AG20443 (cell line): ENCODE results near the gene SLC30A1.
A peak's percentile ranks its signal among the peaks of the same experiment; 100 is the strongest.
"Not testable (repeated sequence)": the region's sequence is repeated elsewhere in the genome, so short reads cannot be mapped to it uniquely, and the experiment has no call there.

Source experiments
- DNase-seq: peaks from one replicate; pipeline ENCODE4 v3.0.0; 2012; ENCODE audit warnings: low spot score, mixed read lengths

SLC30A1 gene, protein sequence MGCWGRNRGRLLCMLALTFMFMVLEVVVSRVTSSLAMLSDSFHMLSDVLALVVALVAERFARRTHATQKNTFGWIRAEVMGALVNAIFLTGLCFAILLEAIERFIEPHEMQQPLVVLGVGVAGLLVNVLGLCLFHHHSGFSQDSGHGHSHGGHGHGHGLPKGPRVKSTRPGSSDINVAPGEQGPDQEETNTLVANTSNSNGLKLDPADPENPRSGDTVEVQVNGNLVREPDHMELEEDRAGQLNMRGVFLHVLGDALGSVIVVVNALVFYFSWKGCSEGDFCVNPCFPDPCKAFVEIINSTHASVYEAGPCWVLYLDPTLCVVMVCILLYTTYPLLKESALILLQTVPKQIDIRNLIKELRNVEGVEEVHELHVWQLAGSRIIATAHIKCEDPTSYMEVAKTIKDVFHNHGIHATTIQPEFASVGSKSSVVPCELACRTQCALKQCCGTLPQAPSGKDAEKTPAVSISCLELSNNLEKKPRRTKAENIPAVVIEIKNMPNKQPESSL

DNA sequence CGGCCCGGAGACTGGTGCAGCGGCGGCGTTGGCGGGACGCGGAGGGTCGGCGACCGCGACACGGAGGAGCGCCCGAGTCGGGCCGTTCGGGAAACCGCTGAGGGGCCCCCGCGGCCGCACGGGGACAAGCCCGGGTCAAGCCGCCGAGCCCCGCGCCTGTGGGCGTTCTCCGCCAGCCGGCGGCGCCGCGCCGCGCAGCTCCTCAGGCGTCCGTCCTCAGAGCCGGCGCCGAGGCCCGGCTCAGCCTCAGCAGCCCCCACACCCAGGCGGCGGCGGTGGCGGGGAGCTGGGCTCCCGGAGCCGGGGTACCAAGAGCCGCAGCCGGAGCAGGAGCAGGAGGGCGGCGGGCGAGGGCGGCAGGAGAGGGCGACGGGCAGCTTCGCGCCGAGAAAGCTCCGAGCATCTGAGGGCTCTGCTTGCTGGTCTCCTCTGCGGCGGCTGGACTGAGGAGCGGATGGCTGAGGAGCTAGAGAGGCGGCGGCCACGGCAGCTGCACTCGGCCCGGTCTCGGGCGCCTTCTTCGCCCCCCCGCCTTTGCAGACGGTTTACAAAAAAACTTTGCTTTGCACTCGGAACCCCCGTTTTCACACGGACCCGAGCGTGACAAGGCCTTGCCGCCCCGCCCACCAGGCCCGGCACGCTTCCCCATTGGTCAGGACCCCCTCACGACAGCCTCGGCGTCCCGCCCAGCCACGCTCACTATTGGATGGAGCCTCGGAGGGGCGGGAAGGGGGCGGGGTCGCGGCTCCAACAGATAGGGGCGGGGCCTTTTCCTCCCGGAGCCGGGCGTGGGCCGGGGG, at the start of gene SLC30A1:
Gene SLC30A1, minus strand, starts transcription at position 522 of the 800 bp plus-strand sequence. CDS start 549 bp downstream, outside the sequence.
- DNase-seq, result peak; percentile 99

DNA sequence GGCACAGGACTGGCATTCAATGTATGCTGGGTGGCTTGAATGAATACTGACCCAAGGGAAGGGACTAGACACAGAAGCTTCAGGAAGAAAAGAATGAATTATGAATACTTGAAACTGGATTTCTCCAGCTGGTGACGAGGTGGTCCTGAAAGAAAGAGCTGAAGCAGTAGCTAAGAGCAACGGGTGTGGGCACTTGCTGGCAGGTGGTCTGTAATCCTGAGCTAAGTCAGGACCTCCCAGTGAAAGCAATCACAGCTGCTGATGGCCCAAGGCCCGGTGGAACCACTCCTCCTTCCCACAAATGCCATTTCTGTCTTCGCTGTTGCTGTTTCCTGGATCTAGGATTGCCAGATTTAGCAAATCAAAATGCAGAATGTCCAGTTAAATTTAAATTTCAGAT, 49.5 kb upstream of the SLC30A1 start:
- no peak for DNase-seq

DNA sequence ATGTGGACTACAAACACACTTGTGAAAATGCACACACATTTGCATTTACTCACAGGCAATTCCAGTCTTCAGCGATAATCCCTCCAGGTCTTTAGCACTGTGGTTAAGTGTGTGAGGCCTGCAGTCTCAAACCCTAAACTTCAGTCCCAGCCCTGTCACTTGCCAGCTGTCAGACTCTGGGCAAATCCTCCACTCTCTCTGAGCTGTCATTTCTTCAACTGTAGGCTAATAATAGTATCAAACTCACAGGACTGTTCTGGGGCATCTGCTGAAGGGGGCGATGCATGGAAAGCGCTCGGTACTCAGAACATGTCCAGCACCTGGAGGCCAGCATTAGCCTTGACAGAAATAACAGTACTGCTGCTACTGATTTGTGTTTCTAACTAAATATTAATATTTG, 48.3 kb upstream of the SLC30A1 start:
- no peak for DNase-seq

DNA sequence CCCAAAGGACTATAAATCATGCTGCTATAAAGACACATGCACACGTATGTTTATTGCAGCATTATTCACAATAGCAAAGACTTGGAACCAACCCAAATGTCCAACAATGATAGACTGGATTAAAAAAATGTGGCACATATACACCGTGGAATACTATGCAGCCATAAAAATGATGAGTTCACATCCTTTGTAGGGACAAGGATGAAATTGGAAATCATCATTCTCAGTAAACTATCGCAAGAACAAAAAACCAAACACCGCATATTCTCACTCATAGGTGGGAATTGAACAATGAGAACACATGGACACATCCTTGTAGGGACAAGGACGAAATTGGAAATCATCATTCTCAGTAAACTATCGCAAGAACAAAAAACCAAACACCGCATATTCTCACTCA, 46.9 kb upstream of the SLC30A1 start:
- DNase-seq, result not testable (repeated sequence)

DNA sequence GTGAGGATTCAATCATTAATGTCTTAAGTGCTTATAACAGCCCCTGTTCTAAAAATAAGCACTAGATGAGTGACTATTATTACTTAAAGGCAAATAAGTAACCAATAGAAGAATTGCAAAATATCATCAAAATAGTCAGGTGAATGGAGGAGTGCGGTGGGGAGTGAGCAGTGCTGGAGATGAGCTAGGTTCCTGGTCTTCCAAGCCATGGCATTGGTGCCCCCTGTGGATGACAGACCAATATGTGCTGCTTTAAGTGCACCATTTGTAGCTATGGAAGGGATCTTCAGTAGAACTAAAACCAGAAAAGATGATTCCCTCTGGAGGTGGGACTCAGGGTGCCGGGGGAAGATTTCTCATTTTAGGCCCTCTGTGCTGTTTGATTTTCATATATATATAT, 46.1 kb upstream of the SLC30A1 start:
- DNase-seq, result peak; percentile 67

DNA sequence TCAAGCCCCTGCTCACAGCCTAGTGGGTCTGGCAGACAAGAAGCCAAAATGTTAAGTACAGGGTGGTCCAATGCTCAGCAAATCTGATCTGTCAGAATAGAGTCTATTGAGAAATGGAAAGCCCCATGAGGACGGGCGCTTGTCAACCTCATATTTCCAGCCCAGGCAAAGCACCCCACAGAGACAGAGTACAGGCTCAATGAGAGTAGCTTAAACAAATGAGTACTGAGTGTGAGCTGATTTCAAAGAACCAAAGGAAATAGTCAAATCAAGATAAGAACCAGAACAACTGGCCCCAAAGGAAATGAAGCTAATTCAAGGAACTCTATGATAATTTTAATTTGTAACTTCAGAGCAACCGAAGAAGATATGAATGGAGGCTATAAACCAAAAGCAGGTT, 44.6 kb upstream of the SLC30A1 start:
- DNase-seq, result no peak

DNA sequence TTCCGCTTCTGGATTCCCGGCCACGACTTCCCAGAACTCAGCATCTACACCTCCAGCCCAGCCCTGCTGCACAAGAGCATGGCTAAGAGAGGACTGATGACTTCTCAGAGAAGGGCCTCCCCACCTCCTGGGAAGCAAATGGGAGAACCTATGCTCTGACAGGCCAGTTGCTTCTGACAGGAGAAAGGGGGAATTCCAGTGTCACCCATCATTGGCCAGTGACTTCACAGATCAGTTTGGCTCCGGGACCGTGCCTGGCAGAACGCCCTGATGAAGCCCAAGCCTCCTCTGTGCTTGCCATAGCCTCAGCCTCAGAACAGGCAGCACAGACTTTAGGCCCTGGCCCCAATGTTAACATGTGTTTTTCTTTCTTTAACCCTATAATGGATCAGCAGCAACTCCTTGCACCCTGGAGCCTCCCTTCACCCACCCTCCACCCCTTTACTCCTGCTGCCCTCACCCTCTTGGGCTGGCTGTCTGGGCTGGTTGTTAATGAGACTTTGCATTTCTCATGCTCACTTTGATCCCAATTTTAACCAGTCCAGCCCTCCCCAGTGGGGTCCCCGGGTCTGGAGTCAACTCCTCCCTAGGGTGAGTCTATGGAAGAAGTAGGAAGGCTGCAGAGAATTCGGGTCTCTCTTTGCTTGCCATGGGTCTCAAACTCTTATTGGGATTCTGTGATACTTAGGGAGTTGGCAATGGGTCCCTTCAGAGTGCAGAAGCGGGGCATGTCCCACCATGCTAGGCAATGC, 42.7 kb upstream of the SLC30A1 start:
- DNase-seq, result peak; percentile 35

DNA sequence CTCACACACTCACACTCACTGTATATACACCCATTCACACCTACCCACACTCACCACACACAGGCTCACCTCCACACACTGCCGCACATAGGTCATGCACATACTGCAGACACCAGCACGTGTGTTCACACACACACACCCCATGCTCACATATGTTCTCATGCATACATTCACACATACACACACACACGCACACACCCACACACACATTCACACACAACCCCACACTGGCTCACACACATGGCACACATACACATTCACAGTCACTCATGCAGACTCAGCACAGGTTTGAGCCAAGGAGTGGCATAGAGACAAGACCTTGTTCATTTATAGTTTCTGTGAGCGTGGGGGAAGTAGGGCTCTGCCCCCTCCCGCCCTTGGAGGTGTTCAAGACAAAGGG, 41.1 kb upstream of the SLC30A1 start:
- no peak for DNase-seq

DNA sequence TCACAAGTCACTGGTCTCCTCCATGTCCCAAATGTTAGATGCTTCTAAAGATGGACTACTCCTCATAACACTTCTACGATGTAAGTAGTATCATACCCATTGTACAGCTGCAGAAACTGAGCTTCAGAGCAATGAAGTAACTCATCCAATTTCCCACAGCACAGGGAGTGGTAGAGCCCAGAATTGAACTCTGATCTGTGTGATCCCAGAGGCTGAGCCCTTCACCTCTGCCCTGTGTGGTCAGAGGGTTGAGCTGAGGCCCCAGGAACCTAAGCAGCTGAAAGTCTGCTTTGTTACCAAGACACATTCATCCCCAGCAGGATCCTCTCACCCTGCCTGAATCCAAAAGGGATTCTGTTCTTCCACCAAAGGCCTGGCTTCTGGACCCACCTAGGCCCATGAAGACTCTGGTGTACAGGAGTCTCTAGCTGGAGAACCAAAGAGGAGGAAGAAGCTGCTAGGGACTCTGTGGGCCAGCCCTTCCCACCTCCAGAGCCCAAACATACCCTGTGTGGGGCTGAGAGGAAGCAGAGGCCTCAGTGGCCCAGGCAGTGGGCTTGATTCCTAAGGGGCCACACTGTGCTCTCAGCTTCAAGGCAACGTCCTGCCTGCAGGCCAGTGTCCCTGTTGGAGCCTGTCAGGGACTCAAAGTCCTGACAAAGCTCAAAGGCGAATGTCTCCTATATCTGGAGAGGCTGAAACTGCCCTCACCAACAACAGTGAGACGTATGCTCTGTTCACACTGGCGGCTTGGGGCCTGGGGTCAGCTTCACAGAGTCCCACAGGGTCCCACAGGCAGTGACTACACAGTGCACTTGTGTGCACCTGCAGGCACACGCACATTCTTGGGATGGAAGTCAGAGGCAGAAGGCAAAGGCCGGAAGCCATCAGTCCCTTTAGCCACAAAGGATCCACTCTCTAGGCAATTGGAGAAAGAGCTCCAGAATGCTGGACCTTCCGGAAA, 40.4 kb upstream of the SLC30A1 start:
- no peak for DNase-seq

DNA sequence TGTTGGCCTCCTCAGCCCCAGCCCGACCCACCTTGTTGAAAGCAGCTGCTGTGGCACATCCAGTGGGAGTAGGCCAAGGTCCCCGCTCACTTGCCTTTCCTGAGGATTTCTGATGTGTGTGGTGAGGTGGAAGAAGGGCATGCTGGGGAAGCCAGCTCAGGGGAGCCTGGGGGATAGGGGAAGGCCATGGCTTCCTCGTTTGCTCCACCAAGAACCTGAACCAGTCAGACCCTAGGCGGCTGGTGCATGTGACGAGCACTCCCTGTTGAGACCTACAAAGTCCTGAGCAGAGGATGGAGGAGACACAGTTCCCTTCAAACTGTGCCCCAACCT, 38.0 kb upstream of the SLC30A1 start:
- DNase-seq, result no peak

DNA sequence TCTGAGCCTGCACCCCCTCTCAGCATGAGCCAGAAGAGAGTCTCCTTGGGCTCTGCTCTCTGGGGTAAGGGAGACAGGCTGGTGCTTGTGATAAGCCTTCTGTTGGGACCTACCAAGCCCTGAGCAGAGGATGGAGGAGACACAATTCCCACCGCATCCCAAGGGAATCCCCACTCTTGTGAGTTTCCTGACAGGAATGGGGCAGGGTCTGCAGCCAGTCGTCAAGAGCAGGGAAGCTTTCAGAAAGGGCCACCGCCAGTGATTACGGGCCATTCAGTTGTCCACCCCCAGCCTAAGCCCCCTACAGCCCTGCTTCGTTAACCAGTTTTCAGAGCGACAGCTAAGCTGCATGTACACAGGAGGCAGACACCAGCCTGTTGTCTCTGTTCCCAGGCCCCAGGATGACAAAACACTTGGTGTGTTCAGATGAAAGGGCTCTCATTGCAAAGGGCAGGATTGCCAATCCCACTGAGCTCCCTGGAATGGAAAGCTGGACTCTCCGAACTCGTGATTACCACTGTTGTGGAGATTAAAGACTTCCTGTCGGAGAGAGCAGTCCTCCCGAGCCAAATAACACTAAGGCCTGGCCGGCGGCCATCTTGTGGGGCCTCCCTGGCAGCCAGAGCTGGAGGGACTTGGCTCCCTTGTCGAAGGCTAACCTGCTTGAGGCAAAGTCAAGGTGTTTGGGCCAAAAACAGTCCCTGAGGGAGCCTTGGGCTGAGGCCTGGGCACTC, 37.4 kb upstream of the SLC30A1 start:
- no peak for DNase-seq

DNA sequence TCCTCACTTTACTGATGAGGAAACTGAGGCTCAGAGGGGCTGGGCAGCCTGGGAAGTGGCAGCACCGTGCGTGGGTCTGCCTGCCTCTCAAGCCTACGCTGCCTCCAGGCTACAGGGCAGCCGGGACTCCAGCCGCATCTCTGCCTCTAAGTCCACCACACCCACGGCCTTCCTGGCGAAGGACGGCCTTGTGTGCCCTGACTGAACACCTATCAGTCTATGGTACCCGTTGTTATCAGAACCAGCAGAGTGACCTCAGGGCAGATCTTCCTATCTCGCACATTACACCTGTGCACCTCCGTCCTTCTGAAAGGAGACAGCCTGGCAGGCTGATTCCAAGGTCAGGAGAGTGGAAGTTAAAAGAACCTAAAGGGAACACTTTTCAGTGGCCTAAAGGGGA, 35.7 kb upstream of the SLC30A1 start:
- DNase-seq, result no peak

DNA sequence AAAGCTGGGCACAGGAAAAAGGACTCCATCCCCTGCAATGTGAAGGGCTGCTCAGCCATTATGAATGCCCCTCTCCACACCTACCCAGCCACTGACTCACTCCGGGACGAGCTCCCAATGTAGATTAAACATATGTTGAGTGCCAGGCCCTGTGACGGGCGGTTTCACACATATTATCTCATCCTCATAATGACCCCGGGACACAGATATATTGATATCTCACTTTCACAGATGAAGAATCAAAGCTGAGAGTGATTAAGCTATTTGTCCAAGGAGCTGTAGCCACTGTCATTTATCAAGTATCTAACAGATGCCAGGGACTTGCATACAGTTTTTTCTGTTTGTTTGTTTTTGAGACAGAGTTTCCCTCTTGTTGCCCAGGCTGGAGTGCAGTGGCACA, 35.0 kb upstream of the SLC30A1 start:
- DNase-seq, result no peak

DNA sequence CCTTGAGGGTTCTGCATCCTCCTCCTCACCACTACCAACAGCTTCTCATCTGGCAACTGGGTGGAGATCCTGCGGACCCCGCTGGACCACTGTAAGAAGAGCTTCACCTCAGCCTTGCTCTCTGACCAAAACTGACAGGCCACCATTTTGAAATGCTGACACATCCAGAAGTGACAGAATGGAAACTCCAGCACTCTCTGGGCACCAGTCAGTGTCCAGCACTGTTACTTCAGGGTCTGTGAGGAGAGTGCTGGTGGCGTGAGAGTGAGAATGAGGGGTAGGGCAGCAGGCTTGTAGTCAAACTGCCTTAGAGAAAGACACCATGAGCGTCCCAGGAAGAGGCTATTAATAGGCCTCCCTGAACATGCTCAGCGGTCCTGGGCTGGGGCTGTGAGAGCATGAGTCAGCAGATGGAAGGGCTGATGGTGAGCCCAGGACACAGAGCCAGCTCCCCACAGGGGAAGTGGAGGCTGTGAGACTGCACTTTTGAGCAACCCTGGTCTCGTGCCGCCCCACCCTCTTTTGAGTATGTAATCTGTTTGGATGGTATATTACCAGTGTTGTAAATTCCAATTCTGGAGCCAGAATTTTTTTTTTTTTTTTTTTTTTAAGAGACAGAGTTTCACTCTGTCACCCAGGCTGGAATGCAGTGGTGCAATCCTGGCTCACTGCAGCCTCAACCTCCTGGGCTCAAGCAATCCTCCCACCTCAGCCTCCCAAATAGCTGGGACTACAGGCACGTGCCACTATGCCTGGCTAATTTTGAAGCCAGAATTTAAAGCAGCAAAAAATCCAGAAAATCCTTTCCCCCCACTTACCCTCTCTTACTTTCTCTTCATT, 34.4 kb upstream of the SLC30A1 start:
- peak; percentile 95 for DNase-seq

DNA sequence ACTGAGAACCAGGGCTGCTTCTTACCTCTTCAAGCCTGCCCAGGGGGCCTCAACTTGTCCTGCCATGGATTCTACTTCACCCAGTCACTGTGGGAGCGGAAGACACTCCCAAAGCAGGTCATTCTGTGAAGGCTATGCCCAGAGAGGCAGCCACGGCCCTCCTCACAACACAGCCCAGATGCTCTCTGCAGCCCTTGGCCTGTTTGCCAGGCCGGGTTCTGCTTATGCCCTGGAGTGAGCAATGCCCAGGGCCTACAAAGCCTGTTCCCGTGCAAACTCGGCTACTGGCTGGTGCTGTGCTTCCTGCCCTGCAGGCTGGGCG, 33.8 kb upstream of the SLC30A1 start:
- DNase-seq, result no peak

DNA sequence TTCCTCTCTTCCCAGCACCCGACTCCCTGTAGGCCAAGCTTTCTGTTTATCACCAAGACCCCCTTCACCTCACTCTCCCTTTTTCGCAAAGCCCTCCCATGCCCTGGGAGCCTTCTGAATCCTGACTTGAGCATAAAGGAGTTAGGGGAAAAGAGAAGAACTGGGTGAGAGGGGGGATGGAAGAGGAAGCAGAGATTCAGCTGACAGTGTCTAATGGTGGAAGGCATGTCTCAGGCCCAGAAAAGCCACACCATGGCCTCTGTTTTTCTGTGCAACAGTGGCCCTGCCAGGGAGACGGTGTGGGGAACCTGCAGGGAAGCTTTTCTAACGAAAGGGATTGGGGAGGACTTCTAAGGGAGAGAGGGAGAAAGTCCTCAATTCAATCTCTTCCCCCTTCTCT, 32.9 kb upstream of the SLC30A1 start:
- no peak for DNase-seq

DNA sequence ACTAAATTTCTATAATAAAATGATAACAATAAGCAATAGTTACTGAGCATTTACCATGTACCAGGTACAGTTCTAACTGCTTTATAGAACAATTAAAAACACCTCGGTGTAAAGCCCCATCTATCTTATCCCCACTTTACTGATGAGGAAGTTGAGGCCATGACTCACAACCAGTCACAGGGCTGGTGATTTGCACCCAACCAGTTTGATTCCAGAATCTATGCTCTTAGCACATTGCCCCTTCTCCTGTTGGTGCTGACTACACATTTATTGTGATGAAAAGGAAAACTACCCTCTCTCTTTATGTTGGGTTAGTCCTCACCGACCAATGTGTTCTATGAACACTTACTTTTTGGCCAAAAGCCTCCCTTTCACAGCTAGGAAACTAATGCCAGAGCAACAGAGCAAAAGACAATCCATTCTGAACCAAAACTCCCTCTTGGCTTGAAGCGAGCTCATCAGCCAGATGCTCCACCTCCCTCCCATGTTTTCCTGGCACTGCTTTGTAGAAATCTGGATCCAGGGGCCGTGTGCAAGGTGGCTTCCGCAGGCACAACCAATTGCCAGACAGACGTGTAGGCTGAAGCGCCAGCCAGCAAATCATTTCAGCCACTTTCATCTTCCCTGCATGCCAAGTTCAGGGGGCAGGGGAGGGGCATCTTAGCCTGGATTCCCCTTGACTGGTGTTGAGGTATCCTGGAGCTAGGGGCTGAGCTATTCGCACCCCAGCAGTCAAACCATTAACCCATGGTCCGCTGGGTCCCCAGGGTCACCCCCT, 32.0 kb upstream of the SLC30A1 start:
- DNase-seq, result peak; percentile 70

DNA sequence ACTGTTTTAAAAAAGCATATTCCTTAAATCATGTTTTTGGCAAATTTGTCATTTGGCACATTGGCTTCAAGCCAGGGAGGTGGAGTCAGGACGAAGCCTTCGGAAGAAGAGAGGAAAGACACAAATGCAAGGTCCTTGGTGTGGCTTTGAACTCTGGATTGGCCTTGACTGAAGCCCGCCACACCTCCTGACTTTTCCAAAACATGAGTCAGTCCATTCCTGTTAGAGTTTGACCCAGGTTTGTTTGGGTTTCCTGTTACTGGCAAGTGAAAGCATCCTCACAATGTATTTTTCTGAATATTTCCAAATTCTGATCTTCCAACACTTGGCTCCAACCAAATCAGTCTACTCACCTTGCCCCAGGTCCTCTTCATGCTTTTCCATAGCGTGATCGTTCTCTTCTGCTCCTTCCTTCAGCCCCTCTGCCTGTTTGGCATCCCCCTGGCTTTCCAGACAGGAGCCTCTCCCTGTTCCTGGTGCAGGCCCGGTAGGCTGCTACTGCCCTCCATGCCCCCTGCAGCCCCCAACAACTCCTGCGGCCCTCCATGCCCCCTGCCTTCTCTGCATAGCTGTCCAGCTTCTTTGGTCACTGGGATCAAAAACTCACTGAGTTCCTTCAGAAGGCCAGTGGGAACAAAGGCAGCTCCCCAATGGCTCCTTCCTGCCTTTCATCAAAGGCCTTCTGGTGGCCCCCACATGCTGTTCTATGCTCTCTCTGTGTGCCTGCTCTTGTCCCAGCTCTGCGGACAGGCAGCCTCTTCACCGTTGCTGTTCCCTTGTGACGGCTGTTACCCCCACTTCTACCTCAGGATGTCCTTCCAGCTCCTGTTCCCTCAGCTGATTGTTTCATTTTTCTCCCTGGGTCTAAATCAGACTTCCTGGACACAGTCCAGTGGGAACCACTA, 30.4 kb upstream of the SLC30A1 start:
- DNase-seq, result no peak
